Endothelial cell of umbilical vein (primary cell): ENCODE data around the gene ABCG4.

Experiments used
- CTCF ChIP-seq, 2 donors: IDR thresholded peaks; 1 replicate in 1 of 2; 2 replicates in 1 of 2; pipeline ENCODE4 v1.5.1; 2011; ENCODE audit warnings: low read length in 2 of 2, mild to moderate bottlenecking in 2 of 2, moderate library complexity in 2 of 2, control low read depth in 1 of 2, inconsistent platforms in 1 of 2, low read depth in 1 of 2; ENCODE audit not compliant: insufficient read depth in 1 of 2; ENCODE audit errors: extremely low read depth in 1 of 2
- EZH2 ChIP-seq: IDR thresholded peaks from 2 replicates; pipeline ENCODE4 v1.6.1; 2012; ENCODE audit warnings: borderline replicate concordance, low read depth, mild to moderate bottlenecking, moderate library complexity, low read length, inconsistent platforms; ENCODE audit not compliant: severe bottlenecking
- JUN ChIP-seq: IDR thresholded peaks from 2 replicates; pipeline ENCODE4 v1.6.1; 2011; ENCODE audit warnings: borderline replicate concordance, low read depth; ENCODE audit not compliant: insufficient read length, insufficient read depth
- POLR2A ChIP-seq: IDR thresholded peaks from 2 replicates; pipeline ENCODE4 v1.6.1; 2012; ENCODE audit warnings: low read depth, mild to moderate bottlenecking, control low read depth, low read length
- TF ChIP-seq, protein P1 (sequence below): IDR thresholded peaks from 2 replicates; pipeline ENCODE4 v1.6.1; 2011; ENCODE audit not compliant: insufficient read depth, insufficient read length

- TF ChIP-seq, protein P1, sequence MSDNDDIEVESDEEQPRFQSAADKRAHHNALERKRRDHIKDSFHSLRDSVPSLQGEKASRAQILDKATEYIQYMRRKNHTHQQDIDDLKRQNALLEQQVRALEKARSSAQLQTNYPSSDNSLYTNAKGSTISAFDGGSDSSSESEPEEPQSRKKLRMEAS = no peak
- TF ChIP-seq EZH2 (no peak), POLR2A (no peak), CTCF (IDR thresholded peaks at IDR 0.05; ENCODE audit: extremely low read depth in 1 of 2, insufficient read depth in 1 of 2, low read depth in 1 of 2, low read length in 2 of 2) (no peak), JUN (no peak)
Observed at GRCh38 chr11:119130662-119131061, 18.2 kb upstream of the ABCG4 start.
